Raji (cell line): ENCODE results near the gene DUSP5.

Experiments
- POLR2A ChIP-seq: IDR thresholded peaks from 2 replicates; pipeline ENCODE4 v1.6.1; 2011; ENCODE audit warnings: low read depth, low read length, control low read depth; ENCODE audit not compliant: insufficient read depth

Gene DUSP5

GRCh38 chr10:110493832-110494426 lies 3.8 kb upstream of the DUSP5 start:
- TF ChIP-seq POLR2A = no peak

GRCh38 chr10:110494532-110494931 lies 3.2 kb upstream of the DUSP5 start:
- TF ChIP-seq POLR2A = no peak

DNA sequence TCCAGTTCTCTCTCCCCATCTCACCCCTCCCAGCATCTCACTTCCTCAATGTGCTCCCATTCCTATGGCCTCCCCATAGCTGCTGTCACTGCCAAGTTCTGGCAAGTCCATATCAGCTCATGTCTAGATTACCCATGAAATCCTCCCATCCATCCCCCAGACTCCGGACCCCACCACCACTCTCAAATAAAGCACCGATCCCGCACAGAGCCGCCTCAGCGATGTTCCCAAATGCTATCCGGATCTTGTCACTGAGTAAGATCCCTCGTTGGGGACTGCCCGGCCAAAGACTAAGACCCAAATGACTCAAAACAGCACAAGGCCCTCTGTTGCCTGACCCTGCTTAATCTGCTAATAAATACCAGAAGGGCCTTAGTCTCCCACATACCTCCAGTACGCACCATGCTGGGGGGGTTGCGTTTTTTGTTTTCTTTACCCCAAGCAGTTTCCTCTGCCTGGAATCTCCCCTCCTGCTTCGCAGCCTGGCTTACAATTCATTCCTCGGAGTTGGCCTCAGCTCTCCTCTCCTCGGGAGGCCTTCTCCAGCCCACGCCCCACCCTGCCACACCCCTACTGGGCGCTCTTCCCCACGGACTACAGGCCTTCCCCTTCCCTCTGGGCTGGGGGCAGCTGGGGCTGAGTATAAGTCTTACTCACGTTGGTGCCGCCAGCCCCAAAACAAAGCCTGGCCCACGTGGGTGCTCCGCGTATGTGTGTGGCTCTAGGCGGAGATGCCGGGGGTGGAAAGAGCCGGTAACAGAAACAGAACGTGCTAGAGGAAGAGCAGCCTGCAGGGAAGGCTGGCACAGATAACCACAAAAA lies 1.8 kb upstream of the DUSP5 start:
- TF ChIP-seq POLR2A = no peak

DNA sequence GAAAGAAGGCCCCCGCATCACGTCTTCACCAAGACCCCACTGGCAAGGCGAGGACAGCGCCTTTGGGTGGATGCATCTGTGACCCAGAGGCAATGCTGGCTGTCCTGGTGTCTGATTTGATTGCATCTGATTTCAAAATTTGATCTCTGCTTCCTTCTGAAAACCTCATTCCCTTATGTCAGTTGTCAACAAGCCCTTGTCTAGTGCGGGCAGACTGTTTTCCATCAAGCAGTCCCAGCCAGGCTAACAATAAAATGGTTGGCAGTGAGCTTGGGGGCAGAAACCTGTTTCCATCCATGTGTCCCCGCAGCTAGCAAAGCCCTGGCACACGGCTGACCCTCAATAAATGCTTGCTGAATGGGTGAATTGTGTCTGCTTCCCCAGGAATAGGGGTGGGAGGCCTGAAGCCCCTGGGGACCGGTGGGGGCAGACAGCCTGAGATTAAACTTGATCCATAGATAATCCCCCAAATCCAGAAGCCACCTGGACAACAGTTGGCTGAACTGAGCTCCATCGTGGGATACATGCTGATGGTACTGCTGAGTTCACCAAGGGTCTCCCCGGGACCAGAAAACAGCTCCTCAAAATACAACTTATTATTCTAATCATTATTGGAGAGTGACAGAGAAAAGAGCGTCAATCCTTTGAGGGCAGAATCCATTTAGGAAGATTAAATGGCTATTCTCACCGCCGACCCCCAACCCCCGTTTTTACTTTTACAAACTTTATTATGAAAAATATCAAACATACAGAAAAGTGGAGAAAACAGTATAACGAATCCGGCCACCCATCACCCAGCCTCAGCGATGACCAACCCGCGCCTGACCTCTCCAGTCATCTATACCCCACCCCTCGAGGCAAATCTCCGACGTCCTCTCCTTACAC lies 912 bp upstream of the DUSP5 start:
- TF ChIP-seq POLR2A = no peak

DNA sequence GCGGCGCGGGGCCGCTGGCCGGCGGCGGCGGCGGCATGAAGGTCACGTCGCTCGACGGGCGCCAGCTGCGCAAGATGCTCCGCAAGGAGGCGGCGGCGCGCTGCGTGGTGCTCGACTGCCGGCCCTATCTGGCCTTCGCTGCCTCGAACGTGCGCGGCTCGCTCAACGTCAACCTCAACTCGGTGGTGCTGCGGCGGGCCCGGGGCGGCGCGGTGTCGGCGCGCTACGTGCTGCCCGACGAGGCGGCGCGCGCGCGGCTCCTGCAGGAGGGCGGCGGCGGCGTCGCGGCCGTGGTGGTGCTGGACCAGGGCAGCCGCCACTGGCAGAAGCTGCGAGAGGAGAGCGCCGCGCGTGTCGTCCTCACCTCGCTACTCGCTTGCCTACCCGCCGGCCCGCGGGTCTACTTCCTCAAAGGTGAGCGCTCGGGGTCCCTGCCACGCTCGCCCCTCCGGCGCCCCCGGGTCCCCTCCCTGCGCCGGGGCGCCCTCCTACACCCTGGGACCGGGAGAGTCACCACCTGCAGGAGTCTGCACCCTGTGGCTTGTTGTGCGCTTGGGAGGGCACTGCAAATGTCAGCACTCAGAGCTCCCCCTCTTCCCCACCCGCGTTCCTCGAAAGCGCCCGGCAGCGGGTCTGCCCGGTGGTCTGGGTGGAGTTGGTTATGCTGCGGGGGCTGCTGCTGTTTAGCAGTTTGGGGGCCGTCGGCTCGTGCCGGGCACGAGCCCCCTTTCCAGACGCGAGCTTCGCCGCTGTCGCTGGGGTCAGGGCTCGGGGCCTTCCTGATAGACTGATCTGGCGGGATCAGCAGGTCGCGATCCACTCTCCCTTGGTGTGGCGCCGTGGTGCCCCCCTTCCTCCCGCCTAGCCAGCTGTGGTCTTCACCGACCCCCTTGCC lies 627 bp downstream of the DUSP5 start:
- no peak for TF ChIP-seq POLR2A

DNA sequence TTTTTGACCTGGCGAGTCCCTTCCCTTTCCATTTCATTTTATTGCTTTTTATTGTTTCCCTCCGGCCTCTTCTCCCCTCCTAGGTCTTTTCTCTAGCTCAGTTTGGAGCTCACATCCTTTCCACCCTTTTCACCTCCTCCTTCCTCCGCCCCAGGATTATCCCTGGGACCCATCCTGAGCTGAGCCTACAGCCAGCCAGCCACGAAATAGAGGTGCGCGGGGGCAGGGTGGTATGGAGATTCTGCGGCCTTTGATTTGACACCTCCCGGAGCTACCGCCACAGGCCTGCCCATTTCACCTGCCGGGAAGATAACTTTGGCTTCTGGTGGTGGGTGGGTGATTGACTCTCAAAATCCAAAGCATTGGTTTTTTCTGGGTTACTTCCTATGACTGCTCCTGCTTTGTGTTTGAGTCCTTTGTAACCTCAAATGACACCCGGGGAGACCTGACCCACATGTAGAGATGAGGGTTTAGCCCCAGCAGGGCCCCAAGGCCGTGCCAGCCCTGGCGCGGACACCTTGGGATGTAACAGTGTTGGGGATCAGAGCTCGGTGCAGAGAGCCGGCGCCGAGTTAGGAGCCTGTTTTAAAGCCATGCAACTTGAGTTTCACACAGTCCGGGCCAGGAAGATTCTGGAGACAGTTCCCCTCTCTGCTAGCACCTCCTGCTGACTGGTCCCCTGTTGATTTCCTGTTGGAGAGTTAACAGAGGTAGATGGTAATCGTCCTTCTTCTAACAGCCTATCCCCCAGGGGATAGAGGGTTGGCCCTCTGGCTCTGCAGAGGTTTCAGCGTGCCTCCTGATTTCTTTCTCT lies 1.5 kb downstream of the DUSP5 start:
- TF ChIP-seq POLR2A = no peak

GRCh38 chr10:110499796-110500514 lies 2.2 kb downstream of the DUSP5 start:
- TF ChIP-seq POLR2A = no peak

GRCh38 chr10:110500515-110500905 lies 2.8 kb downstream of the DUSP5 start:
- no peak for TF ChIP-seq POLR2A

- no peak for TF ChIP-seq POLR2A
These were observed 3.6 kb downstream of the DUSP5 start for GRCh38 chr10:110501142-110501937.

DNA sequence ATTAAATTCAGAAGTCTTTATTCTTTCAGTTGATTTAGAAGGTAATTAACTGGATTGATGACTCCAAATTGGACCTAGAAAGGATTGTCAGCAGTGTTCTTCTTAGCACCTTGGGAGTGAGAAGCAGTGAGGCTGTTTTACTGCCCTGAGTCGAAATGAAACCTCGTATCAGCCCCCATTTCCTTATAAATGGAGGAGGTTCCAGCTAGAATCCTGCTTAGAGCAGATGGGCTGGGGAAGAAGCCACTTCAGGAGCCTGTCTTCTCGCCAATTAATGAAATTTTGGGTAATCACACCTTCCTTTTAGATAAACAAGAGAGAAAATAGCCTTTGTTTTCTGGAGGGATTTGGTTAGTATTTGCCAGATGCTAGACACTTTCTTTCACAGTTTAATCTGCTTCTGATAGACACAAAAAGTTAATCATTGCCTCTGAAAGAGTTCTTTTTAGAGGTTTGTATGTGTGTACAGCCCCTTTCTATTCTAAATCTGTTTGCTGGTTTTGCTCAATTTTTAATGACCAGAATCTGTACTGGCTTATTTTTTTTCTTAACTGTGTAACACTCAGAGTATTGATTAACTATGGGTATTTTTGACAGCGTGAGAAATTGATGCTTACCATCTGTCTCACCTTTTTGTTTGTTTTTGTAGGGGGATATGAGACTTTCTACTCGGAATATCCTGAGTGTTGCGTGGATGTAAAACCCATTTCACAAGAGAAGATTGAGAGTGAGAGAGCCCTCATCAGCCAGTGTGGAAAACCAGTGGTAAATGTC lies 4.6 kb downstream of the DUSP5 start:
- no peak for TF ChIP-seq POLR2A

- no peak for TF ChIP-seq POLR2A
These were observed 5.2 kb downstream of the DUSP5 start for GRCh38 chr10:110502851-110503301.
